OCI-LY3 (cell line): ENCODE data around the gene OSBPL7.

ENCODE experiments used
- H2AFZ ChIP-seq: fragments of 200-600, 300-600 bp; shearing (Covaris generic); 2 replicates; pipeline ENCODE4 v1.6.0; 2014; ENCODE audit warnings: antibody characterized with exemption, low read depth, low read length
- H3K27ac ChIP-seq: fragments of 200-600, 300-600 bp; sonication (generic); 2 replicates; pipeline ENCODE4 v1.5.1; 2014; ENCODE audit warnings: mild to moderate bottlenecking, low read length, moderate library complexity, mixed read lengths
- H3K27me3 ChIP-seq: fragments of 200-600, 300-600 bp; sonication (generic); 2 replicates; pipeline ENCODE4 v1.6.1; 2014; ENCODE audit warnings: low read depth, low read length, mixed read lengths
- H3K36me3 ChIP-seq: fragments of 200-600, 300-600 bp; sonication (generic); replicated peaks from 2 replicates; pipeline ENCODE3; 2014; ENCODE audit warnings: low read depth, low read length, mixed read lengths
- H3K4me1 ChIP-seq: fragments of 300-600, 200-600 bp; sonication (generic); 2 replicates; pipeline ENCODE4 v1.6.1; 2014; ENCODE audit warnings: low read length, mixed read lengths
- H3K4me2 ChIP-seq: fragments of 200-600, 300-600 bp; sonication (generic); 2 replicates; pipeline ENCODE4 v1.6.1; 2014; ENCODE audit warnings: low read length, mixed read lengths
- H3K4me3 ChIP-seq: fragments of 300-600, 200-600 bp; sonication (generic); 2 replicates; pipeline ENCODE4 v1.5.1; 2014; ENCODE audit warnings: antibody characterized with exemption, mild to moderate bottlenecking, low read length, moderate library complexity
- H3K79me2 ChIP-seq: fragments of 300-600, 200-600 bp; shearing (Covaris generic); 2 replicates; pipeline ENCODE4 v1.6.1; 2014; ENCODE audit warnings: mild to moderate bottlenecking, low read length, mixed read lengths
- H3K9ac ChIP-seq: fragments of 300-600, 200-600 bp; shearing (Covaris generic); 2 replicates; pipeline ENCODE4 v1.6.0; 2014; ENCODE audit warnings: mild to moderate bottlenecking, low read length, moderate library complexity
- H3K9me3 ChIP-seq: fragments of 200-600, 300-600 bp; shearing (Covaris generic); 2 replicates; pipeline ENCODE4 v1.6.1; 2014; ENCODE audit warnings: low read length, mixed read lengths; ENCODE audit not compliant: insufficient read depth
- H4K20me1 ChIP-seq: fragments of 200-600, 300-600 bp; sonication (generic); 2 replicates; pipeline ENCODE4 v1.6.1; 2016; ENCODE audit warnings: low read length, mixed read lengths; ENCODE audit not compliant: insufficient read depth
- EZH2phosphoT487 ChIP-seq: fragments of 200-600 bp; shearing (Covaris generic); IDR thresholded peaks from 2 replicates; pipeline ENCODE4 v1.6.1; 2018; ENCODE audit warnings: antibody characterized with exemption, mixed run types, low read depth
- TF ChIP-seq, protein P1 (sequence below): fragments of 200-600, 300-600 bp; sonication (generic); IDR thresholded peaks from 2 replicates; pipeline ENCODE4 v1.5.1; 2014; ENCODE audit warnings: antibody characterized with exemption, low read length, low read depth

Gene OSBPL7

DNA sequence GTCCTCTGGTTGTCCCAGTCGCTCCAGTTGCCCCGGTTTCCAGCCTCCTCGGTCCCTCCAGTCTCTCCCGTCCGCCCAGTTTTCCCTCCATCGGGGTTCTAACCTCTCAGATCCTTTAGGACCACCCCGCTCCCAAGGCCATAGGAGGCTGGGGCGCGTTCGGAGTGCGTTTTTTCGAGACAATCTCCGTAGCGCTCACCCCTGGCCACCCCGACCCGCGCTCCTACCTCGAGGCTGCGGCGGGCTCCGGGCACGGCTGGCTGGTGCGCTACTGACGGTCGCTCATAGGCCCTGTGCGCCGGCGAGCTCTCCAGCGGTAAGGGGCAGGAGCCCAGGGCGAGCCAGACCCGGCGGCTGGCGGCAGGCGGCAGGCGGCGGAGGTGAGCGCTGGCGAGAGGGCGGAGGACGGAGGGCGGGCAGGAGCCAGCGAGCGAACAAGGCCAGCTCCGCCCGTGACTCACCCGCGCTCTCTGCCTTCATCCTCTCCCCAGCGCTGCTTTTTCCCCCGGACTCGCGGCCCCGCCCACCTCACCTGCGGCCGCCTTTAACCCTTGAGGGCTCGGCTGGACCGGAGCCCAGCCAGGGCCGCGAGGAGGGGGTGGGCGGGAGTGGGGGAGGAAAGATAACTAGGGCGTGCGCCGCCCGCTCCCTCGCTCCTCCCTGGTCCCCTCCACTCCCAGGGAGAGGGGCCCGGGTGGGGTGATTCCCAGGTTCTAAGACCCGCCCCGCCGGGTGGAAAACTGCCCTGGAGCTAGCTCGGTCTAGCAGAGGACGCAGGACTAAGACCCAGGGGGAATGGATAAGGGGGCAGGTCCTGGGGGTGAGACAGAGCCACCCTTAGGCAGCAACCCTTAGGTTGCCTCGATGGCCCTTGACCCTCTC, 29.3 kb upstream of the OSBPL7 start, which contains the start of gene SP6:
Gene SP6, minus strand, starts transcription at position 472 of the 882 bp plus-strand sequence. CDS start 2,734 bp downstream, outside the sequence.
- no peaks in the 10 kb centered on the region for H4K20me1 ChIP-seq
- H3K27ac ChIP-seq, result no peak within 1 kb of the TSS
- TF ChIP-seq, protein P1, sequence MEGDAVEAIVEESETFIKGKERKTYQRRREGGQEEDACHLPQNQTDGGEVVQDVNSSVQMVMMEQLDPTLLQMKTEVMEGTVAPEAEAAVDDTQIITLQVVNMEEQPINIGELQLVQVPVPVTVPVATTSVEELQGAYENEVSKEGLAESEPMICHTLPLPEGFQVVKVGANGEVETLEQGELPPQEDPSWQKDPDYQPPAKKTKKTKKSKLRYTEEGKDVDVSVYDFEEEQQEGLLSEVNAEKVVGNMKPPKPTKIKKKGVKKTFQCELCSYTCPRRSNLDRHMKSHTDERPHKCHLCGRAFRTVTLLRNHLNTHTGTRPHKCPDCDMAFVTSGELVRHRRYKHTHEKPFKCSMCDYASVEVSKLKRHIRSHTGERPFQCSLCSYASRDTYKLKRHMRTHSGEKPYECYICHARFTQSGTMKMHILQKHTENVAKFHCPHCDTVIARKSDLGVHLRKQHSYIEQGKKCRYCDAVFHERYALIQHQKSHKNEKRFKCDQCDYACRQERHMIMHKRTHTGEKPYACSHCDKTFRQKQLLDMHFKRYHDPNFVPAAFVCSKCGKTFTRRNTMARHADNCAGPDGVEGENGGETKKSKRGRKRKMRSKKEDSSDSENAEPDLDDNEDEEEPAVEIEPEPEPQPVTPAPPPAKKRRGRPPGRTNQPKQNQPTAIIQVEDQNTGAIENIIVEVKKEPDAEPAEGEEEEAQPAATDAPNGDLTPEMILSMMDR, result no peak
- TF ChIP-seq EZH2phosphoT487, result no peak
- H3K27me3 ChIP-seq, result peaks cover 43% of the 10 kb centered on the region
- H3K4me1 ChIP-seq, result peaks cover 20% of the 10 kb centered on the region
- H3K36me3 ChIP-seq, result no peaks in the 10 kb centered on the region
- no peaks in the 10 kb centered on the region for H3K9me3 ChIP-seq
- peak within 1 kb of the TSS; percentile 63 for H3K9ac ChIP-seq
- peak within 1 kb of the TSS; percentile 16; the same call in 1 of the 2 replicates for H2AFZ ChIP-seq
- peak within 1 kb of the TSS; percentile 73 for H3K4me3 ChIP-seq
- H3K79me2 ChIP-seq, result peaks cover 10% of the 10 kb centered on the region; the same call in 1 of the 2 replicates
- H3K4me2 ChIP-seq, result peak within 1 kb of the TSS; percentile 94

GRCh38 chr17:47850373-47850691, 28.7 kb upstream of the OSBPL7 start:
- Histone ChIP-seq H3K36me3 (no peaks in the 10 kb centered on the region), H3K4me1 (peaks cover 22% of the 10 kb centered on the region), H3K9me3 (no peaks in the 10 kb centered on the region), H3K27ac (no peak overlapping the region), H3K4me2 (peak overlapping the region; percentile 94), H3K9ac (peak overlapping the region; percentile 63), H2AFZ (no peak overlapping the region), H3K4me3 (peak overlapping the region; percentile 73), H3K79me2 (peaks cover 10% of the 10 kb centered on the region; the same call in 1 of the 2 replicates), H4K20me1 (no peaks in the 10 kb centered on the region), H3K27me3 (peaks cover 39% of the 10 kb centered on the region)
- TF ChIP-seq, protein P1, result no peak
- TF ChIP-seq EZH2phosphoT487, result no peak

GRCh38 chr17:47848198-47848513, 26.6 kb upstream of the OSBPL7 start:
- TF ChIP-seq EZH2phosphoT487, result no peak
- TF ChIP-seq, protein P1, result no peak
- Histone ChIP-seq H3K9me3 (no peaks in the 10 kb centered on the region), H3K4me2 (no peak overlapping the region), H3K9ac (no peak overlapping the region), H3K79me2 (peaks cover 10% of the 10 kb centered on the region; the same call in 1 of the 2 replicates), H3K4me3 (no peak overlapping the region), H3K36me3 (no peaks in the 10 kb centered on the region), H3K27me3 (peaks cover 18% of the 10 kb centered on the region), H3K4me1 (peaks cover 44% of the 10 kb centered on the region), H2AFZ (no peak overlapping the region), H3K27ac (no peak overlapping the region), H4K20me1 (no peaks in the 10 kb centered on the region)

DNA sequence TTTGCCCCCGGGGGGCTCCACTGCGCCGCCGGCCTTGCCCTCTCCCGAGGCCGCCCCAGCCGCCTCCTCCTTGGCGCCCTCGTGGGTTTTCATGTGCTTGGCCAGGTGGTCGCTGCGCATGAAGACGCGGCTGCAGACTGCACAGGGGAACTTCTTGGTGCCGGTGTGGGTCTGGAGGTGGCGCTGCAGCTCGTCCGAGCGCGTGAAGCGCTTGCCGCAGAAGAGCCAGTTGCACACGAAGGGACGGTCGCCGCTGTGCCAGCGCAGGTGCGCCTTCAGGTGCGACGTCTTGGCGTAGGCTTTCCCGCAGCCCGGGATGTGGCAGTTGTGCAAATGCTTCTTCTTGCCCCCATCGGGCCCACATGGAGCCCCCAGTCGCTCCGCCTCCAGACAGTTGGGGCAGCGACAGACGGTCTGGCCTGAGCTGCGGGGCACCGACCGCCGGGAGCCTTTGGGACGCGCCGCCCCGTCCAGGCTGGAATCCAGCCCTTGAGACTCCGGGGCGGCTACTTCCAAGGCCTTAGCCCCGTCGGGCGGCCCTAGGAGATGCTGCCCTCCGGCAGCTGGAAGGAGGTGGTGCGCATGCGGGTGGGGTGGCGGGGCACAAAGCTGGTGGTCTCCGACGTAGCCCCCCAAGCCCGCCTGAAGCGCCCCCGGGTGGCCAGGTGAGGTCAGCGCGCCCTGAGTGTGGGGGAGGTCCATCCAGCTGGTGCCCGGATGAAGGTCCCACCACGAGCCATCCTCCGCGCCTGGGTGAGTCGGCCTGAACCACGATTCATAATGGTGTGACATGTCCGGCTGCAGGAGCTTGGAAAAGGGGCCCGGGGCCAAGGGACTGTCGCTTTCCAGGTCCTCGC, 26.0 kb upstream of the OSBPL7 start:
- Histone ChIP-seq H3K4me2 (no peak overlapping the region), H3K9ac (no peak overlapping the region), H2AFZ (no peak overlapping the region), H3K36me3 (no peaks in the 10 kb centered on the region), H3K4me3 (no peak overlapping the region), H3K27me3 (peaks cover 12% of the 10 kb centered on the region), H3K9me3 (no peaks in the 10 kb centered on the region), H4K20me1 (no peaks in the 10 kb centered on the region), H3K79me2 (peaks cover 10% of the 10 kb centered on the region; the same call in 1 of the 2 replicates), H3K4me1 (peaks cover 48% of the 10 kb centered on the region), H3K27ac (no peak overlapping the region)
- TF ChIP-seq, protein P1, result 0 out of 2 replicates have a peak, but pooled peaks have one; percentile 28
- no peak for TF ChIP-seq EZH2phosphoT487
